Transverse colon (tissue), 4 donors: ENCODE data around the gene JARID2. TPM values are rescaled to one million over a fixed set of nuclear protein-coding genes. Genes with fewer than 3 reads are reported as not detected.

ENCODE experiments used
- DNase-seq: peaks from one replicate; pipeline ENCODE4 v3.0.0-alpha.2; 2019
- H3K27ac ChIP-seq, 4 donors: fragments of 200-600 bp; sonication (generic); 2 replicates each; pipeline ENCODE4 v1.5.1; 2016 to 2018; ENCODE audit warnings: inconsistent platforms in 4 of 4
- H3K27me3 ChIP-seq: fragments of 200-600 bp; sonication (generic); 2 replicates; pipeline ENCODE4 v1.5.1; 2017; ENCODE audit warnings: inconsistent platforms
- H3K36me3 ChIP-seq, 4 donors: fragments of 200-600 bp; sonication (generic); 2 replicates each; pipeline ENCODE4 v1.5.1; 2017 to 2019; ENCODE audit warnings: inconsistent platforms in 4 of 4
- H3K4me1 ChIP-seq, 4 donors: fragments of 200-600 bp; sonication (generic); 2 replicates each; pipeline ENCODE4 v1.5.1; 2017 to 2020; ENCODE audit warnings: inconsistent platforms in 4 of 4
- H3K4me3 ChIP-seq, 4 donors: fragments of 200-600 bp; sonication (generic); 1 replicate in 1 of 4; 2 replicates in 3 of 4; pipeline versions ENCODE4 v1.5.1 to v1.6.1; 2017 to 2019; ENCODE audit warnings: inconsistent platforms in 4 of 4
- H3K9me3 ChIP-seq, 2 donors: fragments of 200-600 bp; sonication (generic); 2 replicates each; pipeline ENCODE4 v1.5.1; 2017 to 2019; ENCODE audit warnings: inconsistent platforms in 2 of 2
- CTCF ChIP-seq, 5 experiments: fragments of 200-600 bp in 3 of 5; fragments of 450-650 bp in 2 of 5; sonication (generic) in 3 of 5; IDR thresholded peaks; 1 replicate in 2 of 5; 2 replicates in 3 of 5; pipeline ENCODE4 v1.5.1; 2016 to 2017; ENCODE audit warnings: antibody characterized with exemption in 5 of 5, inconsistent platforms in 3 of 5, mild to moderate bottlenecking in 2 of 5, moderate library complexity in 1 of 5
- EP300 ChIP-seq: sonication (generic); formaldehyde crosslinking; IDR thresholded peaks from one replicate; pipeline ENCODE4 v1.6.1; 2017; ENCODE audit warnings: antibody characterized with exemption, low read depth
- POLR2A ChIP-seq: fragments of 450-650 bp; IDR thresholded peaks from one replicate; pipeline ENCODE4 v1.6.1; 2016; ENCODE audit warnings: antibody characterized with exemption, mild to moderate bottlenecking, moderate library complexity
- POLR2AphosphoS5 ChIP-seq, 3 donors: sonication (generic); formaldehyde crosslinking; IDR thresholded peaks; one replicate each; pipeline ENCODE4 v1.6.1; 2016; ENCODE audit warnings: antibody characterized with exemption in 3 of 3
- WGBS, 2 donors: methylation state at CpG; one replicate each; pipeline ENCODE4 v1.1.5; 2018; ENCODE audit warnings: low coverage in 1 of 2; 5-methylcytosine and 5-hydroxymethylcytosine counted together
- in situ Hi-C, 4 donors: fragments of 200-750 bp; cut with MboI; loops; one replicate each; pipeline versions ENCODE4 v1.15.0 to v1.15.1; 2017; ENCODE audit warnings: low sequenced_read_pairs in 3 of 4, low pct_ligation_motif_present in 1 of 4, low pct_unique_long_range_greater_than_20kb in 1 of 4
- intact Hi-C: fragments of 100-400 bp; cut with DNase I; formaldehyde crosslinking; loops from one replicate; pipeline ENCODE4 v1.15.1; 2023; ENCODE audit warnings: low total_unique reads
- total RNA-seq, 4 donors: library from RNA; depleted of rRNA; stranded (reverse); fragments of >200 nt; gene quantifications; one replicate each; pipeline ENCODE4 v1.1.0, GENCODE V29; 2016

Gene JARID2
- total RNA-seq, 4 donors from 2014 or later: 9.4 to 18.7 (median 10.9) TPM

GRCh38 chr6:15270402-15270801 is 24.5 kb downstream of the JARID2 start:
- 80% methylated on average over 2 of the region's 2 CpGs; no CpG with 5 or more reads in 1 of the 2 donors for WGBS, 2 donors
- Histone ChIP-seq H3K9me3 (no peaks in the 10 kb centered on the region), H3K4me1 (peaks cover 7 to 66% (median 41%) of the 10 kb centered on the region in 4 donors), H3K36me3 (no peaks in the 10 kb centered on the region), H3K27me3 (no peaks in the 10 kb centered on the region), H3K4me3 (no peak overlapping the region), H3K27ac (no peak overlapping the region)
- DNase-seq: no peak
- in situ Hi-C loops (loop anchor here in 1 of 4 donors (25.0 kb wide), 1 partner anchor 167 kb away; no protein-coding TSS in a partner anchor), intact Hi-C loops (no loop called here)
- TF ChIP-seq EP300 (no peak), POLR2A (no peak), POLR2AphosphoS5 (IDR thresholded peaks at IDR 0.05) (no peak), CTCF (IDR thresholded peaks at IDR 0.05) (no peak)

GRCh38 chr6:15272562-15272961 is 26.7 kb downstream of the JARID2 start:
- in situ Hi-C loops: loop anchor here in 1 of 4 donors (25.0 kb wide), 1 partner anchor 165 kb away; no protein-coding TSS in a partner anchor
- no peak overlapping the region for H3K4me3 ChIP-seq
- no peaks in the 10 kb centered on the region for H3K27me3 ChIP-seq
- peaks cover 0 to 49% (median 26%) of the 10 kb centered on the region in 4 donors for H3K4me1 ChIP-seq
- no peaks in the 10 kb centered on the region for H3K9me3 ChIP-seq
- intact Hi-C loops: no loop called here
- H3K36me3 ChIP-seq: no peaks in the 10 kb centered on the region
- no peak for DNase-seq
- WGBS, 2 donors: 100% methylated on average over 1 of the region's 1 CpG
- H3K27ac ChIP-seq: no peak overlapping the region
- TF ChIP-seq CTCF (IDR thresholded peaks at IDR 0.05) (no peak), POLR2A (no peak), POLR2AphosphoS5 (IDR thresholded peaks at IDR 0.05) (no peak), EP300 (no peak)

GRCh38 chr6:15274692-15275387 is 29.0 kb downstream of the JARID2 start:
- no peak for DNase-seq
- Histone ChIP-seq H3K4me1 (peaks cover 0 to 44% (median 22%) of the 10 kb centered on the region in 4 donors), H3K27ac (no peak overlapping the region), H3K27me3 (no peaks in the 10 kb centered on the region), H3K36me3 (no peaks in the 10 kb centered on the region), H3K4me3 (no peak overlapping the region), H3K9me3 (no peaks in the 10 kb centered on the region)
- intact Hi-C loops (no loop called here), in situ Hi-C loops (loop anchor here in 1 of 4 donors (25.0 kb wide), 1 partner anchor 162 kb away; no protein-coding TSS in a partner anchor)
- TF ChIP-seq POLR2A: no peak
- TF ChIP-seq EP300: no peak
- TF ChIP-seq CTCF (IDR thresholded peaks at IDR 0.05): no peak
- TF ChIP-seq POLR2AphosphoS5 (IDR thresholded peaks at IDR 0.05): no peak
- WGBS, 2 donors: 92% methylated on average over 2 of the region's 2 CpGs; no CpG with 5 or more reads in 1 of the 2 donors

- H3K27ac ChIP-seq: no peak overlapping the region
- in situ Hi-C loops: no loop called here
- peaks cover 8 to 49% (median 28%) of the 10 kb centered on the region in 4 donors for H3K4me1 ChIP-seq
- TF ChIP-seq EP300 (no peak), CTCF (IDR thresholded peaks at IDR 0.05) (no peak), POLR2AphosphoS5 (IDR thresholded peaks at IDR 0.05) (no peak), POLR2A (no peak)
- no peak for DNase-seq
- no peak overlapping the region for H3K4me3 ChIP-seq
- intact Hi-C loops: no loop called here
- H3K36me3 ChIP-seq: no peaks in the 10 kb centered on the region
- H3K9me3 ChIP-seq: no peaks in the 10 kb centered on the region
- 92 to 93% methylated on average over 7 of the region's 7 CpGs for WGBS, 2 donors
- no peaks in the 10 kb centered on the region for H3K27me3 ChIP-seq
Measured at GRCh38 chr6:15276036-15276985, 30.4 kb downstream of the JARID2 start.
